ENCODE data around the gene PLEKHG3.

DNA sequence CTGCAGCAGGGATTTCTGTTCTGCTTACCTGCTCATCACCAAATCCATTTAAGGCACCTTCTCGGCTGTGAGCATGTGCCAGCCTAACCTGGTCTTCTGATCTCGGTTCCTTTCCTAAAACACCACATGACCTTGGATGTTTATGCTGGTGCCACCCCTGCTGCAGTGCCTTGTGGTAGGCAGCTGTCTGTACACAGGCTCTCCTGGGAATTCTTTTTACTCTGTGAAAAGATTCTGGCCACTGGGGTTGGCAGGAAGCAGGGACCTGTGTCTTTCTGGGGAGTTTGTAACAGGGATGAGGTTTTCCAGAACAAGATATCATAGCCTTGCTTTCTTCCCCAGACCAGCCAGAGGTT is 10.4 kb upstream of the PLEKHG3 start:
- TF ChIP-seq, protein P1, sequence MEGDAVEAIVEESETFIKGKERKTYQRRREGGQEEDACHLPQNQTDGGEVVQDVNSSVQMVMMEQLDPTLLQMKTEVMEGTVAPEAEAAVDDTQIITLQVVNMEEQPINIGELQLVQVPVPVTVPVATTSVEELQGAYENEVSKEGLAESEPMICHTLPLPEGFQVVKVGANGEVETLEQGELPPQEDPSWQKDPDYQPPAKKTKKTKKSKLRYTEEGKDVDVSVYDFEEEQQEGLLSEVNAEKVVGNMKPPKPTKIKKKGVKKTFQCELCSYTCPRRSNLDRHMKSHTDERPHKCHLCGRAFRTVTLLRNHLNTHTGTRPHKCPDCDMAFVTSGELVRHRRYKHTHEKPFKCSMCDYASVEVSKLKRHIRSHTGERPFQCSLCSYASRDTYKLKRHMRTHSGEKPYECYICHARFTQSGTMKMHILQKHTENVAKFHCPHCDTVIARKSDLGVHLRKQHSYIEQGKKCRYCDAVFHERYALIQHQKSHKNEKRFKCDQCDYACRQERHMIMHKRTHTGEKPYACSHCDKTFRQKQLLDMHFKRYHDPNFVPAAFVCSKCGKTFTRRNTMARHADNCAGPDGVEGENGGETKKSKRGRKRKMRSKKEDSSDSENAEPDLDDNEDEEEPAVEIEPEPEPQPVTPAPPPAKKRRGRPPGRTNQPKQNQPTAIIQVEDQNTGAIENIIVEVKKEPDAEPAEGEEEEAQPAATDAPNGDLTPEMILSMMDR (IDR thresholded peaks at IDR 0.05) = no peak
- no peak for TF ChIP-seq POLR2AphosphoS5 (IDR thresholded peaks at IDR 0.05)
